Activated B cell treated with CpG ODN at 0.5 μM for 24 hours (primary cell): ENCODE measurements around the gene TMEM17. TPM values are rescaled to one million over a fixed set of nuclear protein-coding genes. Genes with fewer than 3 reads are reported as not detected.

Experiments
- ATAC-seq: fragments of 200-7000 bp; cut with Tn5 transposase; one replicate; pipeline ENCODE4 v1.10.0; 2021; ENCODE audit warnings: low read depth, mild to moderate bottlenecking, moderate library complexity
- CTCF ChIA-PET: fragments of 350-600 bp; sonication (Branson Sonifier 250); formaldehyde crosslinking; loops from one replicate; lab custom pipeline; 2021; ENCODE audit warnings: antibody characterized with exemption; lab: Charles Lee
- POLR2A ChIA-PET: fragments of 350-600 bp; sonication (Branson Sonifier 250); formaldehyde crosslinking; loops from one replicate; lab custom pipeline; 2021; ENCODE audit warnings: antibody characterized with exemption; lab: Charles Lee
- DNase-seq: peaks from one replicate; pipeline ENCODE4 v3.0.0; 2022
- H3K27ac Mint-ChIP-seq: one replicate; pipeline ENCODE4 v1.8.0; 2020; ENCODE audit warnings: mixed read lengths
- H3K27me3 Mint-ChIP-seq: one replicate; pipeline ENCODE4 v1.8.0; 2021; ENCODE audit warnings: mixed read lengths
- H3K36me3 Mint-ChIP-seq: one replicate; pipeline ENCODE4 v1.8.0; 2021; ENCODE audit warnings: low read depth, mixed read lengths
- H3K4me1 Mint-ChIP-seq: one replicate; pipeline ENCODE4 v1.8.0; 2021; ENCODE audit warnings: mixed read lengths
- H3K4me3 Mint-ChIP-seq: one replicate; pipeline ENCODE4 v1.8.0; 2020; ENCODE audit warnings: mild to moderate bottlenecking, mixed read lengths
- H3K9me3 Mint-ChIP-seq: one replicate; pipeline ENCODE4 v1.8.0; 2020; ENCODE audit warnings: mixed read lengths
- intact Hi-C: fragments of 100-400 bp; cut with micrococcal nuclease; formaldehyde crosslinking; loops from one replicate; pipeline ENCODE4 v1.15.1; 2024
- total RNA-seq: library from RNA; stranded (reverse); gene quantifications from 2 replicates; pipeline ENCODE4 v1.2.3, GENCODE V29; 2022
- TF ChIP-seq, protein P1 (sequence below): fragments of 200-600 bp; IDR thresholded peaks from one replicate; pipeline ENCODE4 v1.8.0; 2022; ENCODE audit warnings: antibody characterized with exemption, mild to moderate bottlenecking

Gene TMEM17
- total RNA-seq, 1 donor from 2014 or later, result not detected

DNA sequence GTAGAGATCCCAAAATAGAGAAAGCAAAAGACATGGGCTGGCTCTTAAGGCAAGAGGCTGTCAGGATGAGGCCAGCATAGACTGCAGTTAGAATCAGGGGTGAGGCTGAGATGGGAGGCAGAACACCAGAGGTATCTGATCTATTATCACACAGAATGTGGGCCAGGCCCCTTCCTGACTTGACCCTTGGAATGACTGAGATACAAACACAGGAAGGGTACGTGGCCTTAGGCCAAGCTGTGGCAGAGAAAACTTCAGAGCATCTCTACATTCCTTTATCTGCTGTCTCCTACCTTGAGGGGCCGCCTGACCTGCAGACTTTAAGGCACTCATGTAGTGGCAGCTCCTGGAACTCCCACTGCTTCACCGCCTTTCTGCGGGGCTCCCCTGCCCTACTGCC is 28.4 kb downstream of the TMEM17 start:
- ATAC-seq (no peak), DNase-seq (no peak)
- ChIA-PET POLR2A (no interaction called here), CTCF (no interaction called here)
- H3K4me3 Mint-ChIP-seq, result no peak overlapping the region
- H3K27ac Mint-ChIP-seq, result no peak overlapping the region
- no peaks in the 10 kb centered on the region for H3K9me3 Mint-ChIP-seq
- no peaks in the 10 kb centered on the region for H3K36me3 Mint-ChIP-seq
- H3K4me1 Mint-ChIP-seq, result peaks cover 11% of the 10 kb centered on the region
- intact Hi-C loops, result no loop called here
- H3K27me3 Mint-ChIP-seq, result peaks cover 27% of the 10 kb centered on the region
- TF ChIP-seq, protein P1, sequence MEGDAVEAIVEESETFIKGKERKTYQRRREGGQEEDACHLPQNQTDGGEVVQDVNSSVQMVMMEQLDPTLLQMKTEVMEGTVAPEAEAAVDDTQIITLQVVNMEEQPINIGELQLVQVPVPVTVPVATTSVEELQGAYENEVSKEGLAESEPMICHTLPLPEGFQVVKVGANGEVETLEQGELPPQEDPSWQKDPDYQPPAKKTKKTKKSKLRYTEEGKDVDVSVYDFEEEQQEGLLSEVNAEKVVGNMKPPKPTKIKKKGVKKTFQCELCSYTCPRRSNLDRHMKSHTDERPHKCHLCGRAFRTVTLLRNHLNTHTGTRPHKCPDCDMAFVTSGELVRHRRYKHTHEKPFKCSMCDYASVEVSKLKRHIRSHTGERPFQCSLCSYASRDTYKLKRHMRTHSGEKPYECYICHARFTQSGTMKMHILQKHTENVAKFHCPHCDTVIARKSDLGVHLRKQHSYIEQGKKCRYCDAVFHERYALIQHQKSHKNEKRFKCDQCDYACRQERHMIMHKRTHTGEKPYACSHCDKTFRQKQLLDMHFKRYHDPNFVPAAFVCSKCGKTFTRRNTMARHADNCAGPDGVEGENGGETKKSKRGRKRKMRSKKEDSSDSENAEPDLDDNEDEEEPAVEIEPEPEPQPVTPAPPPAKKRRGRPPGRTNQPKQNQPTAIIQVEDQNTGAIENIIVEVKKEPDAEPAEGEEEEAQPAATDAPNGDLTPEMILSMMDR, result no peak

DNA sequence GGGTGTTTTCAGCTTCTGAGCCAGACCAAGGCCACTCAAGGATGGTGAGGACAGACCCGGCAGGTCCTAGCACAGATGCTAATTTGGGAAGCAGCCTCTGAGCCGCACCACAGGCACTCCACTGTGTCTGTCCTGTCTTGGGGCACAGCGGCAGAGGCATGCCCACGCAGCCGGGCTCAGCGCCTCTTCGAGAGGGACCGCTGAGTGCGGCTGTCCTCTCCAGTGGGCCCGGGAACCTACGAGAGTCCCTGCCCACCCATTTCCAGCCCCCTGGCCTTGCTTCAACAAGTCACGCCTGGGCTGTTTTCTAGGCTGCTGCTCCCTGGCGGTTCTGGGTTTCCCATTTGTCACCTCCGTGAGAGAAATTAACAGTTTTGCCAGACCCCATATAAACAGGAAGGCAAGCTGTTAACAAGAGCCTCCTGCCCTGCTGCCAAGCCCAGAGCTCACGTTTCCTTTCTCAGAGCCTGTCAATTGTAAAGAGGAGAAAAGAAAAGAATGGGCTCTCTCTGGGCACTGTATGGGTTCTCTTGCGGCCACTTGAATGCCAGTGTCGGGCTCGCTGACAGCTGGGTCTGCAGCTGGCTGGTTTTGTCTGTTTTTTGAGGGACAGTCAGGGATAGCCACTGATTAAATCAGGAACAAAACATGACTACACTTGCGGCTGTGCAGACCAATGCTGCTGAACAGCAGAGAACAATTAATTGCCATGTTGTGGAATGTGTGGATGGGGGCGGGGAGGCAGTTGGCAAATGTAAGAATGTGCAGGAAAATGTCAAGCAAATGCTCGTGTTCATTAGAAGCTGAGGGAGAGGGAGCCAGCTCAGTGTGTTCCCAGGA is 30.6 kb downstream of the TMEM17 start:
- Mint-ChIP-seq H3K36me3 (no peaks in the 10 kb centered on the region), H3K4me1 (peaks cover 11% of the 10 kb centered on the region), H3K9me3 (no peaks in the 10 kb centered on the region), H3K27me3 (peaks cover 31% of the 10 kb centered on the region), H3K27ac (no peak overlapping the region), H3K4me3 (peak overlapping the region; percentile 9)
- CTCF ChIA-PET, result no interaction called here
- DNase-seq (no peak), ATAC-seq (no peak)
- intact Hi-C loops, result no loop called here
- POLR2A ChIA-PET, result no interaction called here
- TF ChIP-seq, protein P1, result no peak

DNA sequence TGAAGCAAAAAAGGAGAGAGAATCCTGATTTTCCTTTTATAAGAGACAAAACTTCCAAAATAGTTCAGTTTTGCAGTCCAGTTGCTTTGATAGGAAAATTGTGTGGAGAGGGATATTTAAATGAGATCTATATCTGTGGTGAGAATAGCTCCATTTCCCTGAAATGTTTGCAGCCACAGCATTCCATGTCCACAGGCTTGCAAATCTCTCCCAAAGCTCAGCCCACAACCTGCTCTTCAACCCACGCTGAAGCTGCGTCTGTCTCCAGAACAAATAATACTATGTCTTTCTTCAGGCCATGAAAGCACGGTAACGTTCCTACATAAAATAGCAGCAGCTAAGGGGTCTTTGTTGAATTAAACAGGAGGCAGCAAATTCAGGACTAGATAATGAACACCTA is 31.8 kb downstream of the TMEM17 start:
- ChIA-PET POLR2A (no interaction called here), CTCF (no interaction called here)
- H3K9me3 Mint-ChIP-seq, result no peaks in the 10 kb centered on the region
- ATAC-seq (no peak), DNase-seq (no peak)
- peaks cover 29% of the 10 kb centered on the region for H3K27me3 Mint-ChIP-seq
- no peaks in the 10 kb centered on the region for H3K36me3 Mint-ChIP-seq
- peaks cover 11% of the 10 kb centered on the region for H3K4me1 Mint-ChIP-seq
- TF ChIP-seq, protein P1, result no peak
- H3K27ac Mint-ChIP-seq, result no peak overlapping the region
- H3K4me3 Mint-ChIP-seq, result no peak overlapping the region
- intact Hi-C loops, result no loop called here

DNA sequence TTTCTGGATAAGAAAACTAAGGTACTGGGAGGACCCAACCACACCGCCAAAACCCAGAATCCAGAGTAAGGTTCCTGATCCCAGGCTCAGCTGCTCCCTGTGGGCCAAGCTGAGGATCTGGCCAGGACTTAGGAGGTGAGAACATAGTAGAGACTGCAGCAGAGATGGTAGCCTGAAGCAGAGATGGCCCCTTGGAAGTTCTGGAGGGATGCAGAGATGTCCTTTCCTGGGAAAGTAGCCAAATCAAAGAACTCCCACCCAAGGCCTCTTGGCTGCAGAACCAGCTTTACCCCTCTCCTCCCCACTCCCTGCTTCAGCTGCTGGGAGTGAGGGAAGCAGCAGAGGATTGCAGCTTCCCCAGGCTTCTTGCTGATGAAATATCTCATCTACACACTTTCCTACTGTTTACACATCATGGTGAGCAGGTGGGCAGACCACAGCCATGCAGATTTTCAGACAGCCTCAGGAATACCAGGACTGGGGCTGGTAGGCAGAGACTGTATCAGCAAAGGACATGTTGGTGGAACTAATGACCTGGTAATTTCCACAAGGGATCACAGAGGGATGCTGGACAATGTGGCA is 32.7 kb downstream of the TMEM17 start:
- TF ChIP-seq, protein P1, result no peak
- Mint-ChIP-seq H3K27me3 (peaks cover 29% of the 10 kb centered on the region), H3K4me1 (peaks cover 10% of the 10 kb centered on the region), H3K4me3 (no peak overlapping the region), H3K9me3 (no peaks in the 10 kb centered on the region), H3K27ac (no peak overlapping the region), H3K36me3 (no peaks in the 10 kb centered on the region)
- ATAC-seq (no peak), DNase-seq (no peak)
- intact Hi-C loops, result no loop called here
- POLR2A ChIA-PET, result no interaction called here
- CTCF ChIA-PET, result no interaction called here

DNA sequence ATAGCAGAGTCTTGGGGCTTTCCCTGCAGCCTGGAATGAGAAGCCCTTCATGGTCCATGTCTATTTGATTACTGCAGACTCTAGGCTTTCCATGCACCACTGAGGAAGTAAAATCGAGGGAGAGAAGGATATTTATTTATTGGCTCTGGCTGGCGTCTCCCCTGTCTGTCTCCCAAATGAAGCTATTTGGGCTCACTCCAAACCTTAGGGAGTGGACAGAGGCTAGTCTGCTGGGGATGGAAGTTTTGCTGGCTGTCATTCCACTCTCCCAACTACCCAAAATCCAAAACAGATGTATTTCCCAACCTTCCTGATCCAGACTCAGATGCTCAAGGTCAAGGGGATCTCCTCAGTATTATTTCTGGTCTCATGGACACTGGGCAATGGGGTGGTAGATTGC is 33.7 kb downstream of the TMEM17 start:
- peaks cover 5% of the 10 kb centered on the region for H3K4me1 Mint-ChIP-seq

More for the DNA sequence above, 33.7 kb downstream of the TMEM17 start:
- intact Hi-C loops, result no loop called here
- H3K4me3 Mint-ChIP-seq, result no peak overlapping the region
- DNase-seq, result no peak
- TF ChIP-seq, protein P1, result no peak
- ATAC-seq, result no peak
- ChIA-PET CTCF (interaction anchor here (1.7 kb wide), 1 partner anchor 15 kb away, joined by 7 read pairs; no protein-coding TSS in a partner anchor), POLR2A (no interaction called here)
- H3K36me3 Mint-ChIP-seq, result no peaks in the 10 kb centered on the region
- H3K27me3 Mint-ChIP-seq, result peaks cover 29% of the 10 kb centered on the region
- no peaks in the 10 kb centered on the region for H3K9me3 Mint-ChIP-seq
- H3K27ac Mint-ChIP-seq, result no peak overlapping the region
